ENCODE measurements around the gene MSTO1.
"Not testable (repeated sequence)": the region's sequence is repeated elsewhere in the genome, so short reads cannot be mapped to it uniquely, and the experiment has no call there.

DNA sequence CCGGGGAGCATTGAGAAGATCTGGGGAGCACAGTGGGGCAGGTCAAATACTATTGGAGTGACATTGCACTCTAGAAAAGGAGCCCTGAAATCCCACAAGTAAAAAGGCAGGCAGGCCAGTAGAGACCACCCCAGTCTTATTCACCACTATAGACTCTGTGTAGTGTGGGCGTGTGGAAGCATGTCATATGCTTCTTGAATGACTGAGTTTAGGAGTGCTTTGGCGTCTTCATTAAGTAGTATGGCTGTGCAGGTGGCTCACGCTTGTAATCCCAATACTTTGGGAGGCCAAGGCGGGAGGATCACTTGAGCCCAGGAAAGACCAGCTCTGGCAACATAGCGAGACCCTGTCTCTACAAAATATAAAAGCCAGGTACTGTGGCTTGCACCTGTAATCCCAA, 26.2 kb upstream of the MSTO1 start:
- TF ChIP-seq, protein P1, sequence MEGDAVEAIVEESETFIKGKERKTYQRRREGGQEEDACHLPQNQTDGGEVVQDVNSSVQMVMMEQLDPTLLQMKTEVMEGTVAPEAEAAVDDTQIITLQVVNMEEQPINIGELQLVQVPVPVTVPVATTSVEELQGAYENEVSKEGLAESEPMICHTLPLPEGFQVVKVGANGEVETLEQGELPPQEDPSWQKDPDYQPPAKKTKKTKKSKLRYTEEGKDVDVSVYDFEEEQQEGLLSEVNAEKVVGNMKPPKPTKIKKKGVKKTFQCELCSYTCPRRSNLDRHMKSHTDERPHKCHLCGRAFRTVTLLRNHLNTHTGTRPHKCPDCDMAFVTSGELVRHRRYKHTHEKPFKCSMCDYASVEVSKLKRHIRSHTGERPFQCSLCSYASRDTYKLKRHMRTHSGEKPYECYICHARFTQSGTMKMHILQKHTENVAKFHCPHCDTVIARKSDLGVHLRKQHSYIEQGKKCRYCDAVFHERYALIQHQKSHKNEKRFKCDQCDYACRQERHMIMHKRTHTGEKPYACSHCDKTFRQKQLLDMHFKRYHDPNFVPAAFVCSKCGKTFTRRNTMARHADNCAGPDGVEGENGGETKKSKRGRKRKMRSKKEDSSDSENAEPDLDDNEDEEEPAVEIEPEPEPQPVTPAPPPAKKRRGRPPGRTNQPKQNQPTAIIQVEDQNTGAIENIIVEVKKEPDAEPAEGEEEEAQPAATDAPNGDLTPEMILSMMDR (IDR thresholded peaks at IDR 0.05; ENCODE audit: low read length) = not testable (repeated sequence)
- not testable (repeated sequence) for TF ChIP-seq EZH2phosphoT487 (IDR thresholded peaks at IDR 0.05; ENCODE audit: low read length)
